Colonic mucosa (tissue), 4 donors: ENCODE measurements around the gene ZNF385B. TPM values are rescaled to one million over a fixed set of nuclear protein-coding genes. Genes with fewer than 3 reads are reported as not detected.

ENCODE experiments used
- DNase-seq: peaks from one replicate; pipeline ENCODE4 v3.0.0-alpha.2; 2020
- H3K27ac ChIP-seq: fragments of 200-600 bp; one replicate; pipeline ENCODE4 v1.8.0; 2021
- H3K27me3 ChIP-seq: fragments of 200-600 bp; one replicate; pipeline ENCODE4 v1.8.0; 2021
- H3K36me3 ChIP-seq: fragments of 200-600 bp; one replicate; pipeline ENCODE4 v1.8.0; 2021
- H3K4me1 ChIP-seq: fragments of 200-600 bp; one replicate; pipeline ENCODE4 v1.8.0; 2021; ENCODE audit warnings: mild to moderate bottlenecking
- H3K4me3 ChIP-seq: fragments of 200-600 bp; one replicate; pipeline ENCODE4 v1.8.0; 2021
- H3K9ac ChIP-seq, 2 donors: one replicate each; pipeline ENCODE4 v1.7.0; 2013; ENCODE audit warnings: control low read depth in 2 of 2, low read depth in 2 of 2, low read length in 2 of 2
- H3K9me3 ChIP-seq: fragments of 200-600 bp; one replicate; pipeline ENCODE4 v1.8.0; 2021
- CTCF ChIP-seq: fragments of 200-600 bp; IDR thresholded peaks from one replicate; pipeline ENCODE4 v1.8.0; 2022; ENCODE audit warnings: antibody characterized with exemption, mild to moderate bottlenecking
- intact Hi-C: fragments of 100-400 bp; cut with DNase I; formaldehyde crosslinking; loops from one replicate; pipeline ENCODE4 v1.14.1; 2022
- total RNA-seq, 2 donors: library from RNA; stranded (reverse); fragmentation: NEBNext Ultra II Directional in 1 of 2; extraction: Animal tissue kit (Norgen Biotek cat#: 25700) in 1 of 2; gene quantifications; one replicate each; pipeline ENCODE4 v1.2.1, GENCODE V29; 2021
- donor health status: healthy.
- donor health status: DM: no; HTN: no; CAD: no.
- donor health status: DM: no; HTN: no; CAD: no.

ZNF385B gene
- total RNA-seq, 2 donors from 2014 or later = 0.10 to 0.69 TPM

GRCh38 chr2:179825494-179825893 lies 35.9 kb downstream of the ZNF385B start:
- Histone ChIP-seq H3K4me3 (no peak overlapping the region), H3K9ac (no peak overlapping the region), H3K27me3 (no peaks in the 10 kb centered on the region), H3K36me3 (no peaks in the 10 kb centered on the region), H3K27ac (no peak overlapping the region), H3K4me1 (no peaks in the 10 kb centered on the region), H3K9me3 (no peaks in the 10 kb centered on the region)
- intact Hi-C loops = no loop called here
- DNase-seq = no peak
- no peak for TF ChIP-seq CTCF

GRCh38 chr2:179824961-179825360 lies 36.5 kb downstream of the ZNF385B start:
- no peaks in the 10 kb centered on the region for H3K36me3 ChIP-seq
- no peak overlapping the region for H3K27ac ChIP-seq
- H3K27me3 ChIP-seq = no peaks in the 10 kb centered on the region
- no peak for TF ChIP-seq CTCF
- no peaks in the 10 kb centered on the region for H3K4me1 ChIP-seq
- no peak overlapping the region for H3K9ac ChIP-seq
- no peak for DNase-seq
- H3K9me3 ChIP-seq = no peaks in the 10 kb centered on the region
- no peak overlapping the region for H3K4me3 ChIP-seq
- intact Hi-C loops = no loop called here

- no peak overlapping the region for H3K4me3 ChIP-seq
- no peak overlapping the region for H3K27ac ChIP-seq
- DNase-seq = no peak
- no peaks in the 10 kb centered on the region for H3K27me3 ChIP-seq
- no peaks in the 10 kb centered on the region for H3K9me3 ChIP-seq
- no peak overlapping the region for H3K9ac ChIP-seq
- intact Hi-C loops = no loop called here
- H3K4me1 ChIP-seq = no peaks in the 10 kb centered on the region
- TF ChIP-seq CTCF = no peak
- H3K36me3 ChIP-seq = no peaks in the 10 kb centered on the region
These were observed 38.9 kb downstream of the ZNF385B start for GRCh38 chr2:179822540-179822939.

GRCh38 chr2:179818546-179818945 lies 42.9 kb downstream of the ZNF385B start:
- intact Hi-C loops = no loop called here
- Histone ChIP-seq H3K27ac (no peak overlapping the region), H3K36me3 (no peaks in the 10 kb centered on the region), H3K9me3 (no peaks in the 10 kb centered on the region), H3K27me3 (no peaks in the 10 kb centered on the region), H3K4me3 (no peak overlapping the region), H3K9ac (no peak overlapping the region), H3K4me1 (no peaks in the 10 kb centered on the region)
- TF ChIP-seq CTCF = no peak
- DNase-seq = no peak

- intact Hi-C loops = no loop called here
- no peaks in the 10 kb centered on the region for H3K36me3 ChIP-seq
- H3K27ac ChIP-seq = no peak overlapping the region
- no peak for TF ChIP-seq CTCF
- no peak overlapping the region for H3K4me3 ChIP-seq
- H3K4me1 ChIP-seq = no peaks in the 10 kb centered on the region
- no peak overlapping the region for H3K9ac ChIP-seq
- H3K27me3 ChIP-seq = no peaks in the 10 kb centered on the region
- H3K9me3 ChIP-seq = no peaks in the 10 kb centered on the region
- DNase-seq = no peak
These were observed 44.1 kb downstream of the ZNF385B start for GRCh38 chr2:179817181-179817841.
